GM21526 (cell line): ENCODE results near the gene UBE2E3.

ENCODE experiments used
- ATAC-seq: cut with Tn5 transposase; IDR thresholded peaks from one replicate; pipeline ENCODE4 v1.9.1; 2021; ENCODE audit warnings: moderate library complexity; ENCODE audit not compliant: unreplicated experiment, low FRiP score

UBE2E3 gene

DNA sequence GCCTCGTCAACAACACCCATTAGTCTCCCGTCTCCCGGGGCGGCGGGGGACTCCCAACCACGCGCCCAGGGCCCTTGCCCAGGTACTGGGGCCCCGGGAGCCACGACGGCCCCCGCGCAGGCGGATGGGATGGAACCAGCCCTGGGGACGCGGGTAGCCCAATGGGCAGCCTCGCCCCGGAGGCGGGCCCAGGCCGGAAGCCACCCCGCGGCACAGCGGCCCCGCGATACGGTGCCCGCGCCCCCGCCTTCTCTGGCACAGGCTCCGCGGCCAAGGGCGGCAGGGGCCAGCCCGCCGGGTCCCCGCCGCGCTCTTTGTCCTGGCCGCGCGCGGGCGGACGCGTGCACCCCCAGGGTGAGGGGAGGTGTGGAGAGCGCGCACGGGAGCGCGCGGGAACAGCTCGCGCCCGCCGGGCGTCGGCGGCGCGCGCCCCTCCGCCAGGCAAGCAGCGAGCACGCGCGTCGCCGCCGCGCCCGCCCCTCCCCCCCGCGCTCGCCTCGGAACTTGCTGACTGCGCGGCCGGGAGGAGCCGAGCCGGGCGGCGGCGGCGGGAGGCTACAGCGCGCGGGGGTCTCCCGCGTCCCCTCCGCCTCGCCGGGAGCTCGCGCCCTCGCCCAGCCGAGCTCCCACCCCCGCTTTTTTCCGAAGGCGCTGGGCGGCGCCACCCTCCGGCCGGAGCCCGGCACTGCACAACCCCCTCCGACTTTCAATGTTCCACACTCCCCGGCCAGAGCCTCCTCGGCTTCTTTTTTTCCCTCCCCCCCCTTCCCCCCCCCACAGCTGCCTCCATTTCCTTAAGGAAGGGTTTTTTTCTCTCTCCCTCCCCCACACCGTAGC is at the start of gene UBE2E3:
Gene UBE2E3, plus strand, starts transcription at position 500 of the 837 bp plus-strand sequence. CDS start 1,438 bp downstream, outside the sequence.
- ATAC-seq = peak; percentile 79

DNA sequence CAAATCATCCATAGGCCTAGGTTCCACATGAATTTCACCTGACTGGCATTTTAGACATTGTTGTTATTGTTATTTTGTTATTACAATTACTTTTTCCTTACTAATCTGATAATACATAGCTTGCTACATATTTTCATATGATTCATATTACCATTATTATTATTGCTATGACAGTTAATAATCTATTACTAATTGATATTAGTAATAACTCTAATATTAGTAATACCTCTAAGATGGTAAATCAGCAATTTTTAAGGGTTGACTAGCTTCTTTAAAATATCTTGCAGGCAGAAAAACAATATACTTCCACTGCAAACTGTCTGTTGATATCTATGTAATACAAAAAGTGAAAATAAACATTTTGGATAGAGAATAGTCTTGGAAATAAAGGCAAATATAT is 48.6 kb upstream of the UBE2E3 start:
- ATAC-seq = no peak

DNA sequence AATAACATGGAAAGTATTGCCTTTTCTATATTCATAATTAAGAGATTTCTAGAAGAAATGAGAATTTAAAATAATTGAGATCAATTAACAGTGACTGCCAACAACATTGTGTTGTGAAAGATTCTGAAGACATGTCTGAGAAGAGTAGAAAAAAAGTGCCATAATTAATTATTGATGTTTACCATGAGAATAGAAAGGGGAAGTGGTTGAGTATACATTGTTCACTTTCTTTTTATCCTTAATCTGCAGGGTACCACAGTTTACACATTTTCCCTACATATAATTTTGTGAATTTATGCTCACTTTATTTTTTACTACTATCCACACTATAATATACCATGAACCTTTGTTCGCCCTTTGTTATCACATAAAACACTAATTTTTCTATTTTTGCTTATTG is 47.1 kb upstream of the UBE2E3 start:
- no peak for ATAC-seq

DNA sequence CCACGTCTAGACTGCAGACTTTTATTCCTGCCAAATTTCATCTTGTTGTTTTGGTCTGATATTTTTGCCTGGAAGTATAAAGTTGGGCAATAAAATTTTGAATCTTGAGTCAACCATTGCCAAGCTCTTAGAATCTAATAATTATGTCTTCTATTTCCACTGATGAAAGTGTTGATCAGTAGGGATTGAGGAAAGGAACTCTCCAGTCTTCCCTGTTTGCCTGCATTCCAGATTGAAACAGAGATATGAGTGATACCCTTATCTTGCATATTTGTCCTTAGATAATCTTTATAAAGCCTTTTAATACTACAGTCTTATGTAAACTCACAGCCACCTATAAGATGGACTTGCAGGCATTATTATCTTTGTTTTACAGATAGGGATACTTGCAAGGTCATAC is 45.5 kb upstream of the UBE2E3 start:
- no peak for ATAC-seq

DNA sequence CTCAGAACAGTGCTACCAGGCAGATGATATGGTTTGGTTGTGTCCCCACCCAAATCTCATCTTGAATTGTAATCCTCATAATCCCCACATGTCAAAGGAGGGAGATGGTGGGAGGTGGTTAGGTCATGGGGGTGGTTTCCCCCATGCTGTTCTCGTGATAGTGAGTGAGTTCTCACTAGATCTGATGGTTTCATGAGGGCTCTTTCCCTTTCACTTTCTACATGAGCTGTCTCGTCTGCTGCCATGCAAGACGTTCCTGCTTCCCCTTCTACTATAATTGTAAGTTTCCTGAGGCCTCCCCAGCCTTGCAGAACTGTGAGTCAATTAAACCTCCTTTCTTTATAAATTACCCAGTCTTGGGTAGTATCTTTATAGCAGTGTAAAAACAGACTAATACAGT is 42.9 kb upstream of the UBE2E3 start:
- peak; percentile 83 for ATAC-seq

DNA sequence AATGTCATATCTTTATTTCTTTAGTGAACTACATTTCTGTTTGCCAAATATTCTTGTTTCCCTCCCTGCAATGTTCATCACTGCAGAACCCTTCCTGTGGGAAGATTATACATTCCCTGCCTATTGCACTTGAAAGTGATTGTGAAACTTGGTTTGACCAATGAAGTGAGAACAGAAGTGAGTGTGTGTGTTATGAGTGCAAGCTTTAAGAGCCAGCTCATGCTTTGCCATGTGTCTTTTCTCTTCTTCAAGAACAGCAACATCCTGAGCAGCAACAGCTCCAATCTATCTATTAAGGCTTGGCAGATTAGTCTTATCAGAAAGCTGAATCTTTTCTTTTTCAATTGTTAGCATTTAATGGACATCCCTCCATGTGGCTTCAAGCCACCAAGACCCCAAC is 42.0 kb upstream of the UBE2E3 start:
- ATAC-seq = peak; percentile 43

DNA sequence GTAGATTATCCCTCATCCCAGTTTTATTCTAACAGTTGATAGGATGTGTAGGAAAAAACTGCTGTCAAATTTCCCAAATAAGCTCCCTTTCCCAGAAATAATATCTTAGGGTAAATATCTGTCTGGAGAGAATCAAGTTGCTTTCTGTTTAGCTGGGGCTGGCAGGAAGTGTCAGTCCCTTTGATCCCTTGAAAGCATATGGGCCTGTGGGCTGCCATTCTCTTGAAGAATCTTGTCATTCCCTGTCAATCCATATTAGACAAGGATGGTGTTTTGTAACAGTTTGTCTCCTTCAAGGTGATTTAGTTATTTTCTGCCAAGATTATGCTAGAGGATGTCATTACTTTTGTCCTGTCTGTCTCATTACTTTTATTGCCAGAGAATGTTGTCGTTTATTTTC is 37.1 kb upstream of the UBE2E3 start:
- ATAC-seq = no peak

DNA sequence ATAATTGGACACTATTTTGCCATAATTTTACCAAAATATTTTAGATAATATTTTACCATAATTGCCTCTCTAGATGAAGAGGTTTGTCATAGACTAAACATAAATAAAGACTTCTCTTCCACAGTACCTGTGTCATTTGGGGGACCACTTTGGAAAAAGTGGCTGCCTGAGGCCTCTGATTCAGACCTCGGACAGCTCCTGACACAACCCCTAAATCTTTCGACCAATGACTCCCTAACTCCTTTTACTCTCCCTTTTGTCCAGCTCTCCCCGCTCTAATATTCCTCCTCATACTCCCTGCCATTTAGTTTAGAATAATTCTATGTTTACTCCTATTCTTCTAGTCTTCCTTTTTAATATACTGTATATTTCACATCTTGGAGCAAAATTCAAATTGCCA is 36.0 kb upstream of the UBE2E3 start:
- ATAC-seq = no peak

DNA sequence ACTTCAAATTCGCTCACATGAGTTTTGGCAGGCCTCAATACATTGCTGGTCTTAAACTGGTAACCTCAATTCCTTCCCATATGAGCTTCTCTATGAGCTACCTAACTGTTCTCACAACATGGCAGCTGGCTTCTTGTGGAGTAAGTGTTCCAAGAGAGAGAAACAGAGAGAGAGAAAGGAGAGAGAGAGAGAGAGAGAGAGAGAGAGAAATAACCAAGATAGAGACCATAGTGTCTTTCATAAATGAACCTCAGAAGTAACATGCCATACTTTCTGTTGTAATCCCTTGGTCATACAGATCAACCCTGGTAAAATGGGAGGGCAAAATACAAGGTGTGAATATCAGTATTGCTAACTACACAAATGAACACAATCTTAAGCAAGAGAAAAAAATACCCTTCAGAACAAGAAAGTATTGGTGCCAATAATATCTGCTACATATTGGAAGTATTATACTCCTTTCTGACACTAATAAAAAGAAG is 33.2 kb upstream of the UBE2E3 start:
- ATAC-seq = no peak

DNA sequence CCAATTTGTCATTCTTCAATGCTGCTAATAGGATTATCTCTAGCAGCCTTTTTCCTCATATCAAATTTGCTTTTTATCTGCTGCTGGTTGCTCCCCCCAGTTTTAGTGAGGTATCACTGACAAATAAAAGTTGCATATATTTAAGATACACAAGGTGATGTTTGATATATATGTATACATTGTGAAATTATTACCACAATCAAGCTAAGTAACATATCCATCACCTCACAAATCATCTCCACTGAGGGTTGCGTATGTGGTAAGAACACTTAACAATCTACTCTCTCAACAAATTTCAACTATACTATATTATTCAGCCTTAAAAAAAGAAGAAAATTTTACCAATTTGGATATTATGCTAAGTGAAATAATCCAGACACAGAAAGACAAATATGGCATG is 30.5 kb upstream of the UBE2E3 start:
- ATAC-seq = no peak

DNA sequence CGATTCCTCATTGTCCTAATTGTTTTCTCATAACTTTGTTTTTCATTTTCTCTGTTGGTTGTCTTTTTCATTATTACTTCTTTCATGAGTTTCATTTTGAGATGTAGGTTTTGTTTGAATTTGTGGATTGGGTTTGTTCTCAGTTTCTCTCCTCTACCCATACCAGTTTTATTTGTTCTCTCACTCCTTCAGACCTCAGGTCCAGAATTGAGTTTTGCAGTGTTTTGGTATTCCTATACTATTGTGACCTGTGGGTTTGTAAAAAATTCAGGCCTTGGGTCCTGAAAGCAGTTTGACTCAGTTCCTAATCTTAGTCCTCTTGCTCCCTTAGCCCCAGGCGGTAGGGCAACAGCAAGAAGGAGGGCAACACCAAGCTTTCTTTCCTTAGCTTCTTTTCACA is 28.3 kb upstream of the UBE2E3 start:
- no peak for ATAC-seq

DNA sequence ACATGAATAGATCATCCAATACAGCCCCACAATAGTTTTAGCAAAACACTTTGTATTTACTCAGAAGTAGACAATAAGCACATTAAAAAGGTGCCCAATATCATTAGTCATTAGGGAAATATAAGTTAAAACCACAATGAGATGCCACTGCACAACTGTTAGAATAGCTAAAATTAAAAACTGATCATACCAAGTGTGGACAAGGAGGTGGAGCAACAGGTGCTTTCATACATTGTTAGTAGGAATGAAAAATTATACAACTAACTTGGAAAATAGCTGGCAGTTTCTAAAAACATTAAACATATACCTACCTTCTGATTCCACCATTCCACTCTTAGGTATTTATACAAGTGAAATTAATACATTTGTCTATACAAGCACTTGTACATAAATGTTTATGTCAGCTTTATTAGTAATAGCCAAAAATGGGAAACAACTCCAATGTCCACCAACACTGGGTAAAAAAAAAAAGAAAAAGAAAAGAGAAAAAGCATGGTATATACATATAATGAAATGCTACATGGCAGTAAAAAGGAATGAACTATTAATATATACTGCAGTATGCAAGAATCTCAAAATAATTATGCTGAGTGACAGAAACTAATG is 27.6 kb upstream of the UBE2E3 start:
- ATAC-seq = no peak

DNA sequence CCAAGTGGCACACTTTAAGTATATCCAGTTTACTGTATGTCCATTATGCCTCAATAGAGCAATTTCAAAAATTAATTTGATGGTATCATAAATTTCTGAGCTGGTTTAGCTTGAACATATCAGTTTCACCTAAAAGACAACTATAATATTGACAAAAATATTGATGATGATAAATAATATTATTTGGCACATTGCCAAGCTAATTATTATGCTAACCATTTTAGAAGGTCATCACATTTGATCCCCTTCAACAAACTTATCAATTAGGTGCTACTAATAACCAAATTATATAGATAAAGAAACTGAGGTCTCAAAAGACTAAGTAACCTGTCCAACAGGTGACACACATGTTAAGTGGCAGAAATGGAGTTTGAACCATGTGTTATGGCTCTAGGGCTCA is 26.9 kb upstream of the UBE2E3 start:
- no peak for ATAC-seq

DNA sequence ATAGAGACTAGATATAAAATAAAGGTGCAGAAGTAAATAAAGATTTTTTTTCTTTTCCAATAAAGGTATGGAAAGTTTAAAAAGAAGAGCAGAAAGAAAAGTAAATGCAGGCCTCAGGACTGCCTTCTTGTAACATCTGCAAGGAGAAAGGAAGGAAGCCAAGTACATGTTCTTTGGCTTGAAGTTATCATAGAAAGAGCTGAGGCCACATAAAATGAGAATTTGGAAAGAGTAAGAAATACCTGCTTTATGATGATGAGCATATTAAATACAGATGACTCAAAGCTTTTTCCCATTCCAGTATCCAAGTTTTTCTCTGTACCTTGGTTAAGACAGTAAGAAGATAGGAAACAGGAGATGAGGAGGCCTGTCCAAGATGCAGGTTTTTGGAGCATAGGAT is 25.3 kb upstream of the UBE2E3 start:
- no peak for ATAC-seq

DNA sequence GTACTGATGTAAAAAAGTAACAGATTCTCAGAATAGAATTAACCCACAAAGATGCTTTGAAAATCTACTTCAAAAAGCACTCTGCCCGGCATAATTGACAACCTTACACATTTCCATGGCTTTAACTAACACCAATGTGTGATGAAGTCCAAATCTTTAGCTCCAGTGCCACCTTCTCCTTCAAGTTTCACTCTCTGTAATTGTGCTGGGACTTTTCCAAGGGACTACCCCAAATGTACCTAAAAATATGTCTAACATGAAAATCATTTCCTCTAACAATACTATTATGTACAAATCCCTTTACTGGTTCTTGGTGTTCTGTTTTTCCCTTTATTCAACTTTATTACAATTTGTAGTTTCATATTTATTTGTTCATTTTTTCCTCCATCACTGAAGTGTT is 20.6 kb upstream of the UBE2E3 start:
- no peak for ATAC-seq

DNA sequence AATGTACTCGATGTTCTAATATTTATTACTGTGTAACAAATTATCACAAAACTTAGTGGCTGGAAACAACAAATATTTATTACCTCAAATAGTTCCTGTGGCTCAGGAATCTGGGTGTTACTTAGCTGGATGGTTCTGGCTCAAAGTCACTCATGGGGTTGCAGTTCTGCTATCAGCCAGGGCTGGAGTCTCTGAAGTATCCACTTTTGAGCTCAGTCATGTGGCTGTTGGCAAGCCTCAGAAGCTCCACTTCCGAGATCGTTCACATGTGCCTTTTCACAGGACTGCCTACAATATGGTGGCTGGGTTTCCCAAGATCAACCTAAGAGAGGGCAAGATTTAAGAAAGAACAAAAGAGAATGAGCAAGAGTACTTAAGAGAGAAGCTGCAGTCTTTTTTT is 19.4 kb upstream of the UBE2E3 start:
- no peak for ATAC-seq

DNA sequence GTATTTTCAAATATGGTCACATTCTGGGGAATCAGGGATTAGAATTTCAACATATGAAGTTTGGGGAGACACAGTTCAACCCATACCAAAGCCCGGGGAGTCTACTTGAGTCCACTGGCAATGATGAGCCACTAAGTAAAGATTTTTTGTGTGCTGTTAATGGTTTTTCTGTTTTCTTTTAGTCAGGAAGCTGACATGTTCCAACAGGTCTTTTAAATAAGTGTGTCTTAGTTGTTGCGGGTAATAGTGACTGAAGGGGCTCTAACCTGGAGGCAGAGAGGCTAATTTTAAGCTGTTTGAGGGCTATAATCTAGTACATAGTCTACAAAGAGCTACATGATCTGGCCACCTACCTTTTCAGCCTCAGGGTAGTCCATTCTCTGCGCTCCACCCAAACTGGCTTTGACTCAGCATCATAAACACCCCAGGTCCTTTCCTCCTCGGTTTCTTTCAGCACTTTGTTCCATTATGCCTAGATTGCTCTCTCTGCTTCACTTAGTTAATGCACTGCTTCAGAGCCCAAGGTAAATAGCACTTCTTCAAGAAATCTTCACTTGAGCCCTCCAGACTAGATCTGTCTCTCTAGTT is 17.6 kb upstream of the UBE2E3 start:
- ATAC-seq = no peak

DNA sequence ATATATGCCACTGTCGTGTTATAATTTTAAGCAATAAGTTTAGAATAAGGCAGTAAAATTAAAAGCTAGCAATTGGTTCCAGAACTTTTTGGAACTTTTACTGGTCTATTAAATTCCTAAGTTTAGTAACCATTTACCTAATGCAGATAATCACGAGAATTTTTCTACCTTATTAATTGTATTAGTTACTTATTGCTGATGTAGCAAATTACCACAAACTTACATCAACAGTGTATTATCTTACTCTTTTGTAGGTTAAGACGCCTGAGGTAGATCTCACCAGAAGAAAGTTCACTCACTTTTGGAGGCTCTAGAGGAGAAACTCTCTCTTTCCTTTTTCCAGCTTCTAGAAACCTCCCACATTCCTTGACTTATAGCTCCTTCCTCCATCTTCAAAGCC is 14.0 kb upstream of the UBE2E3 start:
- ATAC-seq = no peak

DNA sequence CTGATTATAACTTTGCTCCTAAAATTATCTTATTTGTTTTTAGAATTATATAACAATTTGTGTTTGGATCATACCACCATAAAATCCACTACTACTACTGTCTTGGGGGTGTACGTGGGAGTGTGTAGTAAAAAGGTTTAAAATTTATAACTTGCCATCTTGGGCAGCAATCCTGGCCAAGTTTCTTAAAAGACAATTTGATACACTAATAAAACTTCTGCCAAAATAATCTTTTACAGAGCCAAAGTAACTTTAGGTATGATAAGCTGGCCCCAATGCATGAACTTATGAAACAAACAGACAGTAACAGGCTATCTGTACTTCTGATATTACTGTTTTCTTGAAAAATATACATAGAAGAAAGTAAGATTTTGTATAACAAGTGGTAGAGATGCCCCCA is 11.3 kb upstream of the UBE2E3 start:
- no peak for ATAC-seq

DNA sequence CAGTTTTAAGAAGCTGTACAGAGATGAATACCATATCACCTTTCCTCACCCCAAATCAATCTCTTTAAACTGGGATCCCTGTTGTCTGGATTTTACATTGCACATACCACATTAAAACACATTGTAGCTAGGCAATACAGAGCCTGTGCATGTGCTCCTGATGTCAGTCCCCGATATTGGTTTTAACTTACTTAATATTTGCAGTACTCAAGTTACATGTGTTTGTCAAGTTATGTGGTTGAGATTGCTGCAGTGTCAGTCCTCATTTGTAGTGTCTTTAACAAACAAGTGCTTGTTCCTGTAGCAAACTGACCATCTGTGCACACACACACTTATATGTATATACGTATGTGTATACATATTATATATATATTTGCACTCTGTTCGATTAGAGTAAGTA is 10.4 kb upstream of the UBE2E3 start:
- no peak for ATAC-seq

DNA sequence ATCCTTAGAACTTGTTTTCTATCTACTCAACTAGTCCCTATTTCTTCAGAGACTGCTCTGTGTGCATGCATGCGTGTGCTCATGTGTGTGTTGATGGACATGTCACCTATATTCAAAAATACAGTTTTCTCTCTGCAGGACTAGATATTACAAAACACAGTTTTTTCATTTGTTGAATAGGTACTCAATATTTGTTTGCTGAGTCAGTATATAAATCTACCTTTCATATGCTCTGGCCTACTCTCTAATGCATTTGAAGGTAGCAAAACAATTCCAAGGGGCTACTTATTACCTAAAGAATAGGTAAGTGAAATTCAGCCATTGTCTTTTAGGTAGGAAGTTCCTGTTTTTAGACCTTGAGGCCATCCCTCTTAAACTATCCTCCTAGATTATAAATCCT is 8.6 kb upstream of the UBE2E3 start:
- ATAC-seq = no peak

DNA sequence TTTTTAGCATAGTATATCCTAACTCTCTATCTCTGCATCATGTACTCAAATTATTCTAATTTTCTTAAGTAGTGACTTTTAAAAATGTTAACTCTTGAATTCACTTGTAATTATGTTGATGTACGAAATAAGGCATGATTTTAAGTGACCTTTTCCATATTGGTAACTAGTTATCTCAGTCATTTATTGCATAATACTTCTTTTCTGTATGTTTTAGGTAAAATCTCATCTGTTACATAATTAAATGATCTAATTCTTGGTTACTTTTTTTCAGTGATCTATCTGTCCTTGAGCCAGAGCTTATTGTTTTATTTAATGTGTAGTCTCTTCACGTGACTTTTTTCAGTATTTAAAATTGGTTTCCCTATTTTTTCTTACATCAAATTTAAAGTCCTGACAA is 4.8 kb upstream of the UBE2E3 start:
- ATAC-seq = no peak
